SK-N-SH treated with all-trans-retinoic acid at 6 μM for 48 hours (cell line): ENCODE results near the gene ANKRD17.

ENCODE experiments used
- ATAC-seq: fragments of 200-7000 bp; cut with Tn5 transposase; 3 replicates; pipeline ENCODE4 v1.9.1; 2020; ENCODE audit warnings: mild to moderate bottlenecking, moderate library complexity
- ARNTL ChIP-seq: fragments of 450-650 bp; formaldehyde crosslinking; IDR thresholded peaks from 2 replicates; pipeline ENCODE4 v1.5.0; 2020; ENCODE audit warnings: low read depth, mild to moderate bottlenecking, moderate library complexity, borderline replicate concordance
- BACH2 ChIP-seq: fragments of 250-450 bp; sonication (Bioruptor Pico); IDR thresholded peaks from 2 replicates; pipeline ENCODE4 v1.9.0; 2021; ENCODE audit warnings: mild to moderate bottlenecking, borderline replicate concordance
- CSDC2 ChIP-seq: fragments of 250-450 bp; sonication (Bioruptor Pico); IDR thresholded peaks from 2 replicates; pipeline ENCODE4 v1.5.0; 2020; ENCODE audit warnings: mild to moderate bottlenecking, moderate library complexity
- ESRRG ChIP-seq: fragments of 250-450 bp; sonication (Bioruptor Pico); IDR thresholded peaks from 2 replicates; pipeline ENCODE4 v1.6.1; 2021; ENCODE audit warnings: mild to moderate bottlenecking
- GLIS3 ChIP-seq: fragments of 250-450 bp; sonication (Bioruptor Pico); IDR thresholded peaks from 2 replicates; pipeline ENCODE4 v1.5.0; 2020; ENCODE audit warnings: mild to moderate bottlenecking, moderate library complexity
- OSR1 ChIP-seq: fragments of 250-450 bp; sonication (Bioruptor Pico); IDR thresholded peaks from 2 replicates; pipeline ENCODE4 v1.8.0; 2022; ENCODE audit warnings: moderate library complexity, mild to moderate bottlenecking, inconsistent platforms
- PPARA ChIP-seq: fragments of 250-450 bp; sonication (Bioruptor Pico); IDR thresholded peaks from 2 replicates; pipeline ENCODE4 v1.5.0; 2020; ENCODE audit warnings: mild to moderate bottlenecking, borderline replicate concordance
- RARB ChIP-seq: fragments of 250-450 bp; sonication (Bioruptor Pico); IDR thresholded peaks from 2 replicates; pipeline ENCODE4 v1.8.0; 2021; ENCODE audit warnings: mild to moderate bottlenecking, moderate library complexity
- SNAI2 ChIP-seq: fragments of 250-450 bp; sonication (Bioruptor Pico); IDR thresholded peaks from 2 replicates; pipeline ENCODE4 v1.5.0; 2020; ENCODE audit warnings: mild to moderate bottlenecking, moderate library complexity
- TCF4 ChIP-seq: fragments of 250-450 bp; sonication (Bioruptor Pico); IDR thresholded peaks from 2 replicates; pipeline ENCODE4 v1.8.0; 2021; ENCODE audit warnings: mild to moderate bottlenecking, moderate library complexity, borderline replicate concordance
- TOX ChIP-seq: fragments of 250-450 bp; sonication (Bioruptor Pico); IDR thresholded peaks from 2 replicates; pipeline ENCODE4 v1.8.0; 2021; ENCODE audit warnings: mild to moderate bottlenecking, moderate library complexity, borderline replicate concordance
- ZC3H10 ChIP-seq: fragments of 250-450 bp; sonication (Bioruptor Pico); IDR thresholded peaks from 2 replicates; pipeline ENCODE4 v1.5.1; 2021; ENCODE audit warnings: mild to moderate bottlenecking, moderate library complexity
- ZFP3 ChIP-seq: fragments of 250-450 bp; sonication (Bioruptor Pico); IDR thresholded peaks from 2 replicates; pipeline ENCODE4 v1.5.0; 2020; ENCODE audit warnings: mild to moderate bottlenecking, moderate library complexity
- ZFP30 ChIP-seq: fragments of 450-650 bp; formaldehyde crosslinking; IDR thresholded peaks from 2 replicates; pipeline ENCODE4 v1.5.0; 2022; ENCODE audit warnings: mild to moderate bottlenecking, moderate library complexity
- ZNF565 ChIP-seq: fragments of 450-650 bp; formaldehyde crosslinking; conservative IDR thresholded peaks from 2 replicates; pipeline ENCODE4 v1.5.0; 2020; ENCODE audit warnings: low read depth, mild to moderate bottlenecking, moderate library complexity
- ZNF70 ChIP-seq: fragments of 450-650 bp; formaldehyde crosslinking; IDR thresholded peaks from 2 replicates; pipeline ENCODE4 v1.5.0; 2020; ENCODE audit warnings: mild to moderate bottlenecking, moderate library complexity
- TF ChIP-seq, protein P1 (sequence below): fragments of 250-450 bp; sonication (Bioruptor Pico); IDR thresholded peaks from 2 replicates; pipeline ENCODE4 v1.5.0; 2020; ENCODE audit warnings: mild to moderate bottlenecking, moderate library complexity
- TF ChIP-seq, protein P2 (sequence below): fragments of 250-450 bp; sonication (Bioruptor Pico); IDR thresholded peaks from 2 replicates; pipeline ENCODE4 v1.5.1; 2020; ENCODE audit warnings: low read depth, mild to moderate bottlenecking, moderate library complexity
- TF ChIP-seq, protein P3 (sequence below): fragments of 250-450 bp; sonication (Bioruptor Pico); IDR thresholded peaks from 2 replicates; pipeline ENCODE4 v1.5.1; 2021; ENCODE audit warnings: mild to moderate bottlenecking, moderate library complexity
- TF ChIP-seq, protein P4 (sequence below): fragments of 250-450 bp; sonication (Bioruptor Pico); IDR thresholded peaks from 2 replicates; pipeline ENCODE4 v1.8.0; 2021; ENCODE audit warnings: low read depth, mild to moderate bottlenecking, moderate library complexity, borderline replicate concordance

Gene ANKRD17

DNA sequence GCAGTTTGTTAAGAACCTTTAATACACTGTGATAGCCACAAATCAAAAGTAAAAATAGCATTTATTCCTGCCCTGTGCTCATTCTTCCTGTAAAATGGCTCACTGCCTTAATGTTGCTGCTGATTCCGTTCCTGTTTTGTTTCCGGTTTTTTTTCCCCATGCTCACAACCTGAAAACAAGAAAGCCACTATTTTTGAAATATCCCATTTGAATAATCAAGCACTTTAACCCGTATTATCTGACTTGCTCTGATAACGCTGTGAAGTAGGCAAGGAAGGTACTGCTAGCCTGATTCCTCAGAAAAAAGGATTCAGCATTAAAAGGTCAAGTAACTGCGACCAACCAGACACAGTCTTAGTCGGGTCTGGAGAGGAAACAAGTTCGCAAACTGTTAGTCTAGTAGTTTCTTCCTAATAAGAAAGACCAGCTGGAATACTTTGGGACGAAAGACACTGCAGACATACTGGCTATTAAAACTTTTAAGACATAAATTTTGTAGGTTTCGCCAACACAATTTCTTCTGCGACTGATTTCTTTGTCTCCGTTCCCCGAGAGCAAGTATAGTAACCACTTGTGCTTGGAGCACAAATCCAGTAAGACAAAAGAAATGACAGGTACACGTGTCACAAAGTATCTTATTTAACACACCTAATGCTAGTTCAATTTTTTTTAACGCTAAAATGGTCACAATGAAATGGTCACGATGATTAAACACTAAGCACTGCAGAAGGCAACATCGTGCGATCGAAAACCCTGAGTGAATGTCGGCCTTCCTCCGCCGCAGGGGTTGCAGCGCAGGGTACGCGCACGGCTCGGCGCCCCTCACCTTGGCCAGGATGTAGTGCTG lies 189.9 kb downstream of the ANKRD17 start (continued):
- no peak for TF ChIP-seq ZNF70 (CRISPR knock-in tag)
- no peak for TF ChIP-seq BACH2 (CRISPR knock-in tag)

DNA sequence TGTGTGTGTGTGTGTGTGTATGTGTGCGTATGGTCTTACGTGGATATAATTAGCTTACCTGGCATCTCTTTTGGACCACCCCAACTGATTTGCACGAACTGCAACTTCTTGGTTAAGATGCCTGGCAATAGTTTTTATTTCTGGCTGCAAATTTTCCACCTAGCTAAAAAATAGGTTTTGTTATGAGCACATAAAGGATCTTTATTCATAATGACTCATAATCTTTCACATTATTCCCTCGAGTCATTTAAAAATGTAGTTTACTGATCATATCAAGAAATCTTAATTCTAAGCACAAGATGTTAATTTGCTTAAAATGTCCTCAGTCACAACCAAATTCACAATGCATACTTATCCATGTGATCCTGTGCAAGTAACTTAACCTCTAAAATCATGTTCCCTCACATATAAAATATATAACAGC lies 190.6 kb downstream of the ANKRD17 start:
- TF ChIP-seq ZFP3 (CRISPR knock-in tag) (no peak), ARNTL (no peak), ZC3H10 (CRISPR knock-in tag) (no peak), RARB (no peak), PPARA (no peak), CSDC2 (CRISPR knock-in tag) (no peak), TCF4 (CRISPR knock-in tag) (no peak), ZNF70 (CRISPR knock-in tag) (no peak), OSR1 (no peak), SNAI2 (no peak), TOX (CRISPR knock-in tag) (no peak), ZNF565 (CRISPR knock-in tag) (no peak), GLIS3 (CRISPR knock-in tag) (no peak), BACH2 (CRISPR knock-in tag) (no peak), ESRRG (CRISPR knock-in tag) (no peak)
- TF ChIP-seq, protein P1, sequence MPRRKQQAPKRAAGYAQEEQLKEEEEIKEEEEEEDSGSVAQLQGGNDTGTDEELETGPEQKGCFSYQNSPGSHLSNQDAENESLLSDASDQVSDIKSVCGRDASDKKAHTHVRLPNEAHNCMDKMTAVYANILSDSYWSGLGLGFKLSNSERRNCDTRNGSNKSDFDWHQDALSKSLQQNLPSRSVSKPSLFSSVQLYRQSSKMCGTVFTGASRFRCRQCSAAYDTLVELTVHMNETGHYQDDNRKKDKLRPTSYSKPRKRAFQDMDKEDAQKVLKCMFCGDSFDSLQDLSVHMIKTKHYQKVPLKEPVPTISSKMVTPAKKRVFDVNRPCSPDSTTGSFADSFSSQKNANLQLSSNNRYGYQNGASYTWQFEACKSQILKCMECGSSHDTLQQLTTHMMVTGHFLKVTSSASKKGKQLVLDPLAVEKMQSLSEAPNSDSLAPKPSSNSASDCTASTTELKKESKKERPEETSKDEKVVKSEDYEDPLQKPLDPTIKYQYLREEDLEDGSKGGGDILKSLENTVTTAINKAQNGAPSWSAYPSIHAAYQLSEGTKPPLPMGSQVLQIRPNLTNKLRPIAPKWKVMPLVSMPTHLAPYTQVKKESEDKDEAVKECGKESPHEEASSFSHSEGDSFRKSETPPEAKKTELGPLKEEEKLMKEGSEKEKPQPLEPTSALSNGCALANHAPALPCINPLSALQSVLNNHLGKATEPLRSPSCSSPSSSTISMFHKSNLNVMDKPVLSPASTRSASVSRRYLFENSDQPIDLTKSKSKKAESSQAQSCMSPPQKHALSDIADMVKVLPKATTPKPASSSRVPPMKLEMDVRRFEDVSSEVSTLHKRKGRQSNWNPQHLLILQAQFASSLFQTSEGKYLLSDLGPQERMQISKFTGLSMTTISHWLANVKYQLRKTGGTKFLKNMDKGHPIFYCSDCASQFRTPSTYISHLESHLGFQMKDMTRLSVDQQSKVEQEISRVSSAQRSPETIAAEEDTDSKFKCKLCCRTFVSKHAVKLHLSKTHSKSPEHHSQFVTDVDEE (CRISPR knock-in tag), result no peak
- TF ChIP-seq, protein P2, sequence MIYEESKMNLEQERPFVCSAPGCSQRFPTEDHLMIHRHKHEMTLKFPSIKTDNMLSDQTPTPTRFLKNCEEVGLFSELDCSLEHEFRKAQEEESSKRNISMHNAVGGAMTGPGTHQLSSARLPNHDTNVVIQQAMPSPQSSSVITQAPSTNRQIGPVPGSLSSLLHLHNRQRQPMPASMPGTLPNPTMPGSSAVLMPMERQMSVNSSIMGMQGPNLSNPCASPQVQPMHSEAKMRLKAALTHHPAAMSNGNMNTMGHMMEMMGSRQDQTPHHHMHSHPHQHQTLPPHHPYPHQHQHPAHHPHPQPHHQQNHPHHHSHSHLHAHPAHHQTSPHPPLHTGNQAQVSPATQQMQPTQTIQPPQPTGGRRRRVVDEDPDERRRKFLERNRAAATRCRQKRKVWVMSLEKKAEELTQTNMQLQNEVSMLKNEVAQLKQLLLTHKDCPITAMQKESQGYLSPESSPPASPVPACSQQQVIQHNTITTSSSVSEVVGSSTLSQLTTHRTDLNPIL, result no peak
- TF ChIP-seq, protein P3, sequence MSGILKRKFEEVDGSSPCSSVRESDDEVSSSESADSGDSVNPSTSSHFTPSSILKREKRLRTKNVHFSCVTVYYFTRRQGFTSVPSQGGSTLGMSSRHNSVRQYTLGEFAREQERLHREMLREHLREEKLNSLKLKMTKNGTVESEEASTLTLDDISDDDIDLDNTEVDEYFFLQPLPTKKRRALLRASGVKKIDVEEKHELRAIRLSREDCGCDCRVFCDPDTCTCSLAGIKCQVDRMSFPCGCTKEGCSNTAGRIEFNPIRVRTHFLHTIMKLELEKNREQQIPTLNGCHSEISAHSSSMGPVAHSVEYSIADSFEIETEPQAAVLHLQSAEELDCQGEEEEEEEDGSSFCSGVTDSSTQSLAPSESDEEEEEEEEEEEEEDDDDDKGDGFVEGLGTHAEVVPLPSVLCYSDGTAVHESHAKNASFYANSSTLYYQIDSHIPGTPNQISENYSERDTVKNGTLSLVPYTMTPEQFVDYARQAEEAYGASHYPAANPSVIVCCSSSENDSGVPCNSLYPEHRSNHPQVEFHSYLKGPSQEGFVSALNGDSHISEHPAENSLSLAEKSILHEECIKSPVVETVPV (CRISPR knock-in tag), result no peak
- TF ChIP-seq, all 23 proteins: peak for 0
- no peak for ATAC-seq

DNA sequence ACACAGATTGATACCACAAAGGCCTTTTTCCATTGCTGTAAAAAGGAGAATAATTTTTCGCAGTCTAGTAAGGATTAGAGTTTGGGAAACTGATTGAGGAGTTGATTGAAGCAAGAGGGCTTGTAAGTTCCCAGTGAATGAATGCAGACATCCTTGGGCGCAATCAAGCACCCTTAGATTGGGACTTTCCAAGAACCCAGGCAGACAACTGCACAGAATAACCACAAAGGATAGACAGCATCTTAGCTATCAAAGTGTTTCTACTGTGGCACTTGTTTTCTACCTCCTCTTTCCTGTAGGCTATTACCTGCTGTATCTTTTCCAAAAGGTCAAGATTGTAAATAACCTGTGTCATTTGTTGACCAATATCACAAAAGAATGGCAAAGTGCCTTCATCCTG lies 191.7 kb downstream of the ANKRD17 start:
- TF ChIP-seq, protein P3 (CRISPR knock-in tag), result no peak
- no peak for TF ChIP-seq SNAI2
- no peak for TF ChIP-seq BACH2 (CRISPR knock-in tag)
- no peak for TF ChIP-seq GLIS3 (CRISPR knock-in tag)
- no peak for ATAC-seq

DNA sequence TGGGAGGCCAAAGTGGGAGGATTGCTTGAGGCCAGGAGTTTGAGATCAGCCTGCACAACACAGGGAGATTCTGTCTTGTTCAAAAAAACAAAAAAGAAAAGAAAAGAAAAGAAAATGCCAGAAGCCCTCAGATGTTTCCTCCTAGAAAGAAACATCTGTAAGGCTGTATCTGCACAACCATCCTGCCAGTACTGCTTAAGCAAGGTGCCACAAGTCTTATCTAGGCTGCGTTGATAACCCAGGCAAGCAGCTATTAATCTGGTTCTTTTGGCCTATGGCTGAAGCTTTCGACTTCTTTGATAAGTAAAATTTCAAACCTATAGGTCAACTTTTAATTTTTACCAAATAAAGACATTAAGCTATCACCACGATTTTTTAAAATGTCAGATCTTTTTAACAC lies 192.2 kb downstream of the ANKRD17 start:
- no peak for ATAC-seq
- TF ChIP-seq RARB, result no peak
- TF ChIP-seq SNAI2, result no peak
- TF ChIP-seq, protein P2, result no peak
- no peak for TF ChIP-seq ARNTL
- TF ChIP-seq ZFP30, result no peak
- TF ChIP-seq TCF4 (CRISPR knock-in tag), result no peak
- no peak for TF ChIP-seq ZNF70 (CRISPR knock-in tag)
- TF ChIP-seq ZC3H10 (CRISPR knock-in tag), result no peak
- no peak for TF ChIP-seq GLIS3 (CRISPR knock-in tag)
- TF ChIP-seq, protein P4, sequence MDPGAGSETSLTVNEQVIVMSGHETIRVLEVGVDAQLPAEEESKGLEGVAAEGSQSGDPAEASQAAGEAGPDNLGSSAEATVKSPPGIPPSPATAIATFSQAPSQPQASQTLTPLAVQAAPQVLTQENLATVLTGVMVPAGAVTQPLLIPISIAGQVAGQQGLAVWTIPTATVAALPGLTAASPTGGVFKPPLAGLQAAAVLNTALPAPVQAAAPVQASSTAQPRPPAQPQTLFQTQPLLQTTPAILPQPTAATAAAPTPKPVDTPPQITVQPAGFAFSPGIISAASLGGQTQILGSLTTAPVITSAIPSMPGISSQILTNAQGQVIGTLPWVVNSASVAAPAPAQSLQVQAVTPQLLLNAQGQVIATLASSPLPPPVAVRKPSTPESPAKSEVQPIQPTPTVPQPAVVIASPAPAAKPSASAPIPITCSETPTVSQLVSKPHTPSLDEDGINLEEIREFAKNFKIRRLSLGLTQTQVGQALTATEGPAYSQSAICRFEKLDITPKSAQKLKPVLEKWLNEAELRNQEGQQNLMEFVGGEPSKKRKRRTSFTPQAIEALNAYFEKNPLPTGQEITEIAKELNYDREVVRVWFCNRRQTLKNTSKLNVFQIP (CRISPR knock-in tag), result no peak
- TF ChIP-seq ESRRG (CRISPR knock-in tag), result no peak
- no peak for TF ChIP-seq BACH2 (CRISPR knock-in tag)
- TF ChIP-seq, protein P3 (CRISPR knock-in tag), result no peak
